Calu3 (cell line): Measurements from ENCODE around the gene GPR176. TPM values are rescaled to one million over a fixed set of nuclear protein-coding genes. Genes with fewer than 3 reads are reported as not detected.

Experiments
- BruUV-seq: library from RNA; stranded (reverse); fragments of 400-500 nt; replicated peaks from 2 replicates; lab custom pipeline; 2021; lab: Mats Ljungman, UMichigan
- CTCF ChIA-PET: fragments of 300-600 bp; sonication (Branson Sonifier 250); formaldehyde crosslinking; loops from one replicate; lab custom pipeline; 2022; ENCODE audit warnings: antibody characterized with exemption; lab: Charles Lee
- DNase-seq: peaks from one replicate; pipeline ENCODE4 v3.0.0; 2022
- H3K27ac Mint-ChIP-seq: one replicate; pipeline ENCODE4 v1.8.0; 2022; ENCODE audit warnings: mixed read lengths; ENCODE audit not compliant: unreplicated experiment
- H3K27me3 Mint-ChIP-seq: one replicate; pipeline ENCODE4 v1.8.0; 2022; ENCODE audit warnings: mixed read lengths; ENCODE audit not compliant: unreplicated experiment
- H3K36me3 Mint-ChIP-seq: one replicate; pipeline ENCODE4 v1.8.0; 2022; ENCODE audit warnings: mild to moderate bottlenecking, moderate library complexity, mixed read lengths; ENCODE audit not compliant: insufficient read depth, unreplicated experiment
- H3K4me1 Mint-ChIP-seq: one replicate; pipeline ENCODE4 v1.8.0; 2022; ENCODE audit warnings: mild to moderate bottlenecking, low read depth, mixed read lengths; ENCODE audit not compliant: unreplicated experiment
- H3K4me3 Mint-ChIP-seq: one replicate; pipeline ENCODE4 v1.8.0; 2022; ENCODE audit warnings: mild to moderate bottlenecking, low read depth, moderate library complexity, mixed read lengths; ENCODE audit not compliant: unreplicated experiment
- H3K9me3 Mint-ChIP-seq: one replicate; pipeline ENCODE4 v1.8.0; 2022; ENCODE audit warnings: low read depth, mixed read lengths; ENCODE audit not compliant: unreplicated experiment
- CTCF ChIP-seq: fragments of 200-600 bp; IDR thresholded peaks from one replicate; pipeline ENCODE4 v1.8.0; 2022; ENCODE audit warnings: antibody characterized with exemption; ENCODE audit not compliant: unreplicated experiment
- intact Hi-C: fragments of 100-400 bp; cut with micrococcal nuclease; formaldehyde crosslinking; loops from one replicate; pipeline ENCODE4 v1.10.0; 2022; ENCODE audit not compliant: unreplicated experiment
- total RNA-seq: library from RNA; stranded (reverse); gene quantifications from 2 replicates; pipeline ENCODE4 v1.2.3, GENCODE V29; 2022

GPR176 gene
- total RNA-seq, 1 experiment from 2014 or later: 10.2 TPM

GRCh38 chr15:39884351-39884750 is 35.7 kb downstream of the GPR176 start:
- no peak overlapping the region for H3K4me3 Mint-ChIP-seq
- intact Hi-C loops: no loop called here
- peak; percentile 10 for DNase-seq
- CTCF ChIA-PET: no interaction called here
- H3K36me3 Mint-ChIP-seq: no peaks in the 10 kb centered on the region
- no peaks in the 10 kb centered on the region for H3K27me3 Mint-ChIP-seq
- peak overlapping the region; percentile 23 for H3K27ac Mint-ChIP-seq
- peaks cover 24% of the 10 kb centered on the region for H3K4me1 Mint-ChIP-seq
- TF ChIP-seq CTCF: no peak
- no TSS peak for BruUV-seq
- no peaks in the 10 kb centered on the region for H3K9me3 Mint-ChIP-seq

GRCh38 chr15:39882602-39883001 is 37.5 kb downstream of the GPR176 start:
- no TSS peak for BruUV-seq
- TF ChIP-seq CTCF: no peak
- no peak overlapping the region for H3K4me3 Mint-ChIP-seq
- no peak for DNase-seq
- CTCF ChIA-PET: no interaction called here
- intact Hi-C loops: no loop called here
- no peaks in the 10 kb centered on the region for H3K9me3 Mint-ChIP-seq
- peaks cover 11% of the 10 kb centered on the region for H3K4me1 Mint-ChIP-seq
- no peaks in the 10 kb centered on the region for H3K36me3 Mint-ChIP-seq
- no peak overlapping the region for H3K27ac Mint-ChIP-seq
- no peaks in the 10 kb centered on the region for H3K27me3 Mint-ChIP-seq

- Mint-ChIP-seq H3K4me1 (peaks cover 11% of the 10 kb centered on the region), H3K27me3 (no peaks in the 10 kb centered on the region), H3K36me3 (no peaks in the 10 kb centered on the region), H3K9me3 (no peaks in the 10 kb centered on the region), H3K27ac (no peak overlapping the region), H3K4me3 (no peak overlapping the region)
- CTCF ChIA-PET: no interaction called here
- no TSS peak for BruUV-seq
- intact Hi-C loops: no loop called here
- no peak for DNase-seq
- no peak for TF ChIP-seq CTCF
Measured at GRCh38 chr15:39881790-39882189, 38.3 kb downstream of the GPR176 start.

- CTCF ChIA-PET: interaction anchor here (0.6 kb wide), 1 partner anchor 32 kb away, joined by 3 read pairs; no protein-coding TSS in a partner anchor
- no peak overlapping the region for H3K4me3 Mint-ChIP-seq
- no peak for TF ChIP-seq CTCF
- H3K36me3 Mint-ChIP-seq: no peaks in the 10 kb centered on the region
- H3K9me3 Mint-ChIP-seq: no peaks in the 10 kb centered on the region
- DNase-seq: no peak
- no peaks in the 10 kb centered on the region for H3K27me3 Mint-ChIP-seq
- intact Hi-C loops: no loop called here
- H3K4me1 Mint-ChIP-seq: peaks cover 11% of the 10 kb centered on the region
- BruUV-seq: no TSS peak
- H3K27ac Mint-ChIP-seq: no peak overlapping the region
Measured at GRCh38 chr15:39880718-39881387, 39.2 kb downstream of the GPR176 start.
